Hypothalamus (tissue), 51 donors: ENCODE results near the gene LCP2.
"Not testable (repeated sequence)": the region's sequence is repeated elsewhere in the genome, so short reads cannot be mapped to it uniquely, and the experiment has no call there.

ENCODE experiments used
- DNase-seq, 51 donors: peaks; one replicate each; lab custom pipeline; 2025; lab: John Stamatoyannopoulos, UW

Gene LCP2

DNA sequence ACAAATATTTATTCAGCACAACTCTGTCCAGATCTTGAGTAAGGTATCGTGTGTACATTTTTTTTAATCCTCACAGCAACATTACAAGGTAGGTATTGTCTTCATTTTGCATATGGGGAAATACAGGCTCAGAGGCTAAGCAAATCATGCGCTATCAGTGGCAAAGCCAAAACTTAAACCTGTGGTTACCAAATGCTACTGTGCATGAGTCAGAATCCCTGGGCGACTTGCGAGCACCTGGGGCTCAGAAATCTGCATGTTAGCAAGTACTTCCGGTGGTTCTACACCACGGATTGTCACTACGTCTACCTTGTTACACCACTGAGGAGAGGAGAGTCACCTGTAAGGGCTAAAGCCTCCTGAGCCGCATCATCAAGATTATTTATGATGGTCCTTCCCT is 43.5 kb downstream of the LCP2 start:
- no peak for DNase-seq

GRCh38 chr5:170252720-170253350 is 44.7 kb downstream of the LCP2 start:
- DNase-seq = no peak

DNA sequence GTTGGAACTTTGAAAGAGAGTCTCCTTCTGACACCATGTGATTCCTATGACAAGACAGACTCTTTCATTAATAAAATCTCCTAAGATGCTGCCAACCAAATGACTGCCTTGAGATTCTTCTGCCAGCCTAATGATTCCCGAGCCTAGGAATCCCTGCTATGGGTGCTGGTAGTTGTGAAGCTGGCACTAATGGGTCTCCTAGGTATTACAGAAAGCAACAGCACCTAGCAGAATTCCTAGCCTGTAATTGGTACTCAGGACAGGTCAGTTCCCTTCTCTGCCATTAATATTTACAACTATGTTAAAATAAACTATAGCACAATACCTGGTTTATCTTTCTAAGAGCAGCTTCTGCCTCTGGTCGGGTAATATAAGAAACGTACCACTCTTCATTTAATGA is 45.5 kb downstream of the LCP2 start:
- DNase-seq = no peak

DNA sequence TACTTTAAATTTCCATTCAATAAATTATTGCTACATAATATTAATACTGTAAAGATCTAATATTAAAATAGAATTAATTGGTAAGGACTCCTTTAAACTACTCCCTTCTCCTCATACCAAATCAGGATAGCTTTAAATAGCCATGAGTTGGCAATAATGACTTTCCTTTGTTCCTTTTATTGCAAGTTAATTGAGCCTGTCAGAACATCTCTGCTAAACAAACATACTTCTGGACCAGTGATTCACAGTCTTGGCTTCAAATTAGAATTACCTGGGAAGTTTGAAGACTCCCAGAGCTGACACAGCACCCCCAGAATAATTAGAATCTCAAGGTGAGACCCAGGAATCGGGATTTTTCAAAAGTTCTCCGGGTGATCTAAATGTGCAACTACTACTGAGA is 46.1 kb downstream of the LCP2 start:
- no peak for DNase-seq

GRCh38 chr5:170250810-170251317 is 46.7 kb downstream of the LCP2 start:
- no peak for DNase-seq

DNA sequence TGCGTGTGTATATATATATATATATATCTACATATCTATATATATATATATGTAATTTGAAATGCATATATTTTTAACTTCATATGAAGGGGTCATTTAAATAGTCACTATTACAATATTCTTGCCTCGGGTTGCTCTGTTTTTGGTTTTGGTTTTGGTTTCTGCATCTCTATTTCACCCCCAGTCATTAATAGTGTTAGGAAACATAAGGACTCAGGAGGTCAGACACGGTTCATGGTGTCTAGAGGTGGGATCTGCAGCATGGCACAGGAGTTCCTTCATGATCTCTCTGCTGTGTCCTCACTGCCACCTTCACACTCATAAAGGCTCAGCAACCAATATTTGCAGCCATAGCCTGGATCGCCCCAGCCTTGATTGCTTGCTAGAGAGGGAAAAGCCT is 48.2 kb downstream of the LCP2 start:
- DNase-seq = no peak

DNA sequence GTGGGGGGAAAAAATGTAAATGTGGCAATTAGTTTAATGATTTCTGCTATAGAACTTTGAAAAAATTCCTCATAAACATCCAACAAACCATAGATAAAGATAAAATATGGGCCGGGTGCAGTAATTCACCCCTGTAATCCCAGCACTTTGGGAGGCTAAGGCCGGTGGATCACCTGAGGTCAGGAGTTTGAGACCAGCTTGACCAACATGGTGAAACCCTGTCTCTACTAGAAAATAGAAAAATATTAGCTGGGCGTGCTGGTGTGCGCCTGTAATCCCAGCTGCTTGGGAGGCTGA is 48.7 kb downstream of the LCP2 start:
- DNase-seq = not testable (repeated sequence)

GRCh38 chr5:170248172-170248930 is 49.2 kb downstream of the LCP2 start:
- no peak for DNase-seq

- DNase-seq = no peak
Observed at GRCh38 chr5:170247363-170247762, 50.2 kb downstream of the LCP2 start.

DNA sequence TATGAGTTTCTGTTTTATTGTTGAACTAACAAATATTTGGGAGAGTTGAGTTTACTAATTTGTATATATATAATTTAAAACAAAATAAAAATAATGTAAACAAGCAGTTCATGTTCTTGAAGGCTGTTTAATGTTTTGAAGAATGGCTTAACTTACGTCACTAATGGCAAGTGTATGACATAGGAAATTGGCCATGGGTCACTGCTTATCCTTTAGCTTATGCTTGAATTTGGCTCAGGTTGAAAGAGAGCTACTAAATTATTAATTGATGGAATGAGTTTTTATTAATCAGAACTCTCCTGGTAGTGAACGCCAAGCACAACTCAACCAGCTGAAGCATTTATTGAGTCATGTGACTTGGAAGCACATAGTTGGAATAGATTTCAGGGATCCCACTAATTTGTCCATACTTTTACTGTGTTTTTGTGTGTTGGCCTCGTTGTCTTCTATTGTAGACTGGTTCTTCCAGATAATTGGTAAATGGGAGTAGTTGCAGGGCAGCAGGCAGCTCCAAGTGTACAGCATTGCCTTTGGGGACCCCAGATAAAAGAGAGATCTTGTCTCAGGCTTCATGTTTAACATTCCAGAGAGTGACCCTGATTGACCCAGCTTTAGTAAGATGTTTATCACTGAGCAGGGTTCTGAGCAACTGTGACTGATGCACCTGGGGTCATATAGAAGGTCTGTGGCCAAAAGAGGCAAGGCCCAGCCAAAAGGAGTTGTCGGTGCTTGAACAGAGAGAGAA is 51.3 kb downstream of the LCP2 start:
- no peak for DNase-seq

- not testable (repeated sequence) for DNase-seq
Observed at GRCh38 chr5:170245436-170245835, 52.1 kb downstream of the LCP2 start.

GRCh38 chr5:170238456-170239196 is 59.0 kb downstream of the LCP2 start:
- DNase-seq = no peak

- DNase-seq = no peak
Observed at GRCh38 chr5:170235876-170236864, 61.4 kb downstream of the LCP2 start.

DNA sequence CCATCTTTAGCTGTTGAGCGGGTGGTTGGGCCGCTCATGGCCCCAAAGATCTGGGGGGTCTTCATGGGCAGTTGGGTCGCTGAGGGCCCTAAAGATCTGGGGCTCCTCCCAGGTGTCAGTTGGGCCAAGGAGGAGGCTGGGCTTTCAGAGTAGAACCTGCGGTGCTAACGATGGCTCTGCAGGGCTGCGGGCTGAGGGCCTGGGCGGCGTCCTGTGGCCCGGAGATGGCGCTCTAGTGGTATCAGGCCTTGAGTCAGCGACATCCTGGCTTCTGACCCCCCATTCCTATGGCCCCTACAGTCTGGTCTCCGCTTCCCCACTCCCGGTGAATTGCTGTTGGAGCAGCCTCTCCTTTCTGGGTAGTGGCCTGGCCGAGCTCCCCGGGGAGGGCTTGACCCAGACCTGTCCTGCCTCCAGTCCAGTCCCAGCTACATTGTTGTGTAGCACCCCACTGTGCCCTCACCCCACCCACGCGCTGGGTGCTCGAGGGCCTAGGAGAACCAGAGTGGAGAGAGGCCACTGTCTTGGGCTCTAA is 64.2 kb downstream of the LCP2 start:
- DNase-seq = no peak

GRCh38 chr5:170232786-170233185 is 64.8 kb downstream of the LCP2 start, which contains the start of gene C5orf58:
Gene C5orf58 (plus strand): TSS chr5:170232985. CDS start chr5:170234977, 1,992 bp downstream.
- no peak for DNase-seq

DNA sequence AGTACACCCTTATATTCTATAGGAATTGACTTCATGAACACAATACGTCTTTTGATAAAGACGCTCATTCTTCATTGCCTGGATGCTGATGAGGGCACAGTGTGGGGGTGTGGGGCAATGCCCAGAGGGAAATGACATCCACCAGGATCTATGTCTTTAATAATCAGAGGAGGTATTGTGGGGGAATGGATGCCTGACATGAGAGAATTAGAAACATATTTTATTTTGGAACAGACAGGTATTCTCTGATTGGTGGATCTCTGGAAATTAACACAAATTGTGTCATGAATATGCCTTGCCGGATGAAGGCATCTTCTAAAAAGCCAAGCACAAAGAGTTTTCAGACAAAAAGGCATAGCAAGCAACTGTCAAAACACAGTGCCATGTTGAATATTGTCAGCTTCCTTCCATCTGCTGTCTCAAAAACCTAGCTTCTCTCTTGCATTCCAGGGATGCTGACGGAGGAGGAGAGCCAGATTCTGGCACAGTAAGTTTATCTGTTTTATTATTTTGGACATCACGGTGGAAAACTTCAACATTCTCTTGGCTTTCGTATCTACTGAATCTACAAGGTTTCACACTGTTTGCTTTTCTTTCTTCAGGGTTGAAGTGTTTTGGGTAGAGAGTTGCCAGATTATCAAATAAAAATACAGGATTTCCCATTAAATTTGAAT is 68.7 kb downstream of the LCP2 start:
- DNase-seq = no peak

DNA sequence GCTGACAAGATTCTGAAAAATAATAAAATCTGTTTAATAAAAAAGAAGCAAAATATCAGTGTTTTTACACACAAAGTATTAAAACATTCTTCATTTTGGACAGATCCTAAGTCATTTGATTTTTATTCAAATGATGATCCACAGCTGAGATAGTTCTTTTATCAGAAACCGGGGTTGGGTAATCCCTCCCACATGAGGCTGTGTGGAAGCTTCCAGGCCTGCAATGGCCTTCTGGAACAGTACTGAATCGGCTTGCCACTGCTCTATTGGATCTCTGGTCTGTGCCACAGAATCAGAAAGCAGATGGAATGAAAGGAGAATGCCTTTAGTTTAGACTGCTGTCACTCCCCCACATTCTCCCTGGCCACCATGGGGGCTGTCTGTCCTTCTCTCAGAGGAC is 70.9 kb downstream of the LCP2 start:
- peak in 2 of 51 donors; percentile 7 to 12 for DNase-seq

DNA sequence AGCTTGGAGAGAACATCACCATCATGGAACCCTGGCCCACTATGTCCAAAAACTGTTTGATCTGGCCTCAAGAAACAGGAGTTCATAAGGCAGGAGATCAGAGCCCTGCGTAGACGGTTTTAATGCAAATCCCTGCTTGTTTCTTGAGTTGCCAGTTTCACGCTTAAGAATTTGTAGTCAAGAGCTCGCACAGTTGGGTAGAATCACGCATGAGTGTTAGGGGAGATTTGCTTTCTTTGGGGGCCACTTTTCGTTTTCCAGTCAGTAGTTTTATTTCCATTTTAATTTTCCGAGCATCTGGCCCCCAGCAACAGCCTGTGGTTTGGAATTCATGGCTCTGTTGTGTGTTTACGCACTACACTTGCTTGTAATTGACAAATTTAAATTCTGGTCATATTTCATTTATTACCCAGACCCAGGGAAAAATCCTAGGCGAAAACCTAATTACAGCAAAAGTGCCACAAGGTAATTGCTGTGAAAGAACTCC is 71.4 kb downstream of the LCP2 start:
- peak in 8 of 51 donors; percentile 12 to 82 (median 39) for DNase-seq
